HG02938 (cell line): ENCODE results near the gene YPEL1.
"Not testable (repeated sequence)": the region's sequence is repeated elsewhere in the genome, so short reads cannot be mapped to it uniquely, and the experiment has no call there.

ENCODE experiments used
- ATAC-seq: cut with Tn5 transposase; IDR thresholded peaks from one replicate; pipeline ENCODE4 v1.9.1; 2021; ENCODE audit warnings: mild to moderate bottlenecking, moderate library complexity; ENCODE audit not compliant: unreplicated experiment

The YPEL1 gene

DNA sequence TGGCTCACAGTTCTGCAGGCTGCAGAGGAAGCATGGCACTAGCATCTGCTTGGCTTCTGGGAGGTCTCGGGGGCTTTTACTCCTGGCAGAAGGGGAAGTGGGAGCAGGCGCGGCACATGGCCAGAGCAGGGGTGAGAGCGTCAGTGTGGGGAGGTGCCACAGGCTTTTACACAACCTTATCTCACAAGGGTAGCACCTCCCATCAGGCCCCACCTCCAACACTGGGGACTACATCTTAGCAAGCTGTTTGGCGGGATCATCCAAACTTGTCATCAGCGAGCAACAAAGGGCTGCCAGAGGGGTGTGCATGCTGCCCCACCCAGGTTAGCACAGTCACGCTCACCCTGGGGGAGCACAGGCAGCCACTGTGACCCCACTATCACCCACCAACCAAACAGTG lies 18.9 kb upstream of the YPEL1 start:
- no peak for ATAC-seq

- no peak for ATAC-seq
These were observed 17.9 kb upstream of the YPEL1 start for GRCh38 chr22:21753374-21754111.

- no peak for ATAC-seq
These were observed 16.7 kb upstream of the YPEL1 start for GRCh38 chr22:21752276-21752675.

DNA sequence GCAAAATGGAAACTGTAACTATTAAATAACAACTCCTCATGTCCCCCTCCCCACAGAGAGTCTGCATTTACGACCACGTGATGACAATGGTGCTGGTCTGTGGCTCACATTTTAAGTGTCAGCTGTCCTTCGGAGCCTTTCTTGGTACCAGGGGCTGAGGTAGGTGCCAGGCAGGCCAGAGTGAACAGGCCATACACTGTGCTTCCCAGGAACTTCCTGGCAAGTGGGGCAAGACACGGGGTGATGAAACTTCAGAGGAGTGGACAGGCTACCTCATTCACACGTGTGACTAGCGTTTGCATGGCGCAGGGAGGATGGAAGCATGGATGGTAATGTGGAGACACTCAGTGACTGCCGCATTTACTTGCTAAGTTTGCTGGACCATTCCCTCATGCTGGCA lies 10.4 kb upstream of the YPEL1 start:
- ATAC-seq, result no peak

DNA sequence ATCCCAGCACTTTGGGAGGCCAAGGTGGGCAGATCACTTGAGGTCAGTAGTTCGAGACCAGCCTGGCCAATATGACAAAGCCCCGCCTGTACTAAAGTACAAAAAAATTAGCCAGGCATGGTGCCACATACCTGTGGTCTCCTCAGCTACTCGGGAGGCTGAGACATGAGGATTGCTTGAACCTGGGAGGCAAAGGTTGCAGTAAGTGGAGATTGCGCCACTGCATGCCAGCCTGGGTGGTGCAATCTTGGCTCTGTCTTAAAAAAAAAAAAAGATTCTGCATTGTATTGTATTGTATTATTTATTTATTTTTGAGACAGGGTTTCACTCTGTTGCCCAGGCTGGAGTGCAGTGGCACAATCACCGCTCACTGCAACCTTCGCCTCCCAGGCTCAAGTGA lies 9.3 kb upstream of the YPEL1 start:
- not testable (repeated sequence) for ATAC-seq

GRCh38 chr22:21741790-21742189 lies 6.2 kb upstream of the YPEL1 start:
- no peak for ATAC-seq

DNA sequence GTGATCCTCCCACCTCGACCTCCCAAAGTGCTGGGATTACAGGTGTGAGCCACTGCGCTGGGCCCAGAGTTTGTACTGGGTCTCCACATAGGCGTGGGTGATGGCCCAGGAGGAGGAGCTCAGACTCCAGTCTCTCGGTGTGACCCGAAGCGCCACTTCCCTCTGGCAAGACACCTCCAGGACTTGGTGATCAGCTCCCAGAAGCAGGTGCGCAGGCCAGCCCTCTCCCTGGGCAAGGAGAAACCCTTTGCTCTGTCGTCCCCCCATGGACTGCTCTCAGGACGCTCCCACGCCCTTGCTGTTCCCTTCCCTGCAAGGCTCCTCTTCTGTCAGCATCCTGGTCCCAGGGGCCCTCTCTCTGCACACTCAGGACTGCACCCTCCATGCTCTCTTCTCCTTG lies 5.5 kb upstream of the YPEL1 start:
- no peak for ATAC-seq

DNA sequence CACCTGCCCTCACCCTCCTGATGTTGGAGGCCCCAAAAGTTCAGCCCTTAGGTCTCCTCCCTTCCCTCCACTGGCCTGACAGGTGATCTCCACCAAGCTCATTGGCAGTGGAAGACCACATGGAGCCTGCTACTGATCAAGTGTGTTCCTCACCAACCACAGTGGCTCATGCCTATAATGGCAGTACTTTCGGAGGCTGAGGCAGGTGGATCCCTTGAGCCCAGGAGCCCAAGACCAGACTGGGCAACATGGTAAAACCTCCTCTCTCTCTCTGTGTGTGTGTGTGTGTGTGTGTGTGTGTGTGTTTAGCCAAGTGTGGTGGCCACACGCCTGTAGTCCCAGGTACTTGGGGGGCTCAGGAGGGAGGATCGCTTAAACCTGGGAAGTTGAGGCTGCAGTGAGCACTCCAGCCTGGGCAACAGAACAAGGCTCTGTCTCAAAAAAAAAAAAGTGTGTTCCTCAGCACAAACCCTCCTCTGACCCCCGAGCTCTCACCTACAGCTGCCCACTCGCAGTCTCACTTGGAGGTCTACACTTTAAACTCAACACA lies 4.3 kb upstream of the YPEL1 start:
- no peak for ATAC-seq

DNA sequence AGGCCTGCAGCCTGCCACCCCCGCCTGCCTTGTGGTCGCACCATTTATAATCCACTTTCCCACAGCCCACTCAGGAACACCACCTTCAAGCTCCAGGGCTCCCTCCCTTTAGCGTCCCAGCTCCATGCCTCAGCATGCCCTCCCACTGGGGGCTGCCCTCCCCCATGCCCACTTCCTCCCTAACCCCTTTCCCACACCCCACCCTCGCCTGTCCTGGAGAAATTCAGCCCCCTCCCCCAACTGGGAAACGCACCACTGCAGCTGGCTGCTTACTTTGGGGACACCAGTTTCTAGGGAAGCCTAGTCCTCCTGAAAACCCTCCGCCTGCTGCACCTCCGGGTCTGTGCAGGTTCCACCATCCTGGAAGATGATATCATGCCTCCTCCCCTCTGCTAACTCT lies 3.4 kb upstream of the YPEL1 start:
- ATAC-seq, result no peak

- ATAC-seq, result no peak
These were observed 2.5 kb upstream of the YPEL1 start for GRCh38 chr22:21738081-21738480.

GRCh38 chr22:21736948-21737347 lies 1.4 kb upstream of the YPEL1 start:
- no peak for ATAC-seq

DNA sequence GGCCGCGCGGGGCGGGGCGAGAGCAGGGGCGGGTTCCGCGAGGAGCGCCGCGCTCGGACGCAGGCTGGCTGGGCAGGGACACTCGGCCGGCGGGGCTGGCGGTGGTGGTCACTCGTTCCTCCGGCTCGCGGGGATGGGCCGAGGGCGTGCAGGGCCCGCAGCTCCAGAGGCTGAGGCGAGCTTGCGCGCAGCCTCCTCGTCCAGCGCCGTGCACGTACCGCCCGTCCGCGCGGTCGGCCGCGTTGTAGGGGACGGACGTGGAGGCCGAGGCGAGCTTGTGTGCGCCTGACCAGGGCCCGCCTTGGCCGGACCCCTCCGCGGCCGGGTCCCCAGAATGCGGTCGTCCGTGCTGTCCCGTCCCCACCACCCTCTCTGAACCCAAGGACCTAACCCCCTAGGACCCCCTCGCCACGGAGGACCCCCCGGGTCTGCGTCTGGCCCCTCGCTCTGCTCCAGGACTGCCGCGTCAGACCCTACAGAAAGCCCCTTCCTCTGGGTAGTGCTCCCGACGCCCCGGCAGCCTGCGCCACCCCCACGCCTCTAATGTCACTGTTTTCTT lies 569 bp upstream of the YPEL1 start:
- ATAC-seq, result no peak

DNA sequence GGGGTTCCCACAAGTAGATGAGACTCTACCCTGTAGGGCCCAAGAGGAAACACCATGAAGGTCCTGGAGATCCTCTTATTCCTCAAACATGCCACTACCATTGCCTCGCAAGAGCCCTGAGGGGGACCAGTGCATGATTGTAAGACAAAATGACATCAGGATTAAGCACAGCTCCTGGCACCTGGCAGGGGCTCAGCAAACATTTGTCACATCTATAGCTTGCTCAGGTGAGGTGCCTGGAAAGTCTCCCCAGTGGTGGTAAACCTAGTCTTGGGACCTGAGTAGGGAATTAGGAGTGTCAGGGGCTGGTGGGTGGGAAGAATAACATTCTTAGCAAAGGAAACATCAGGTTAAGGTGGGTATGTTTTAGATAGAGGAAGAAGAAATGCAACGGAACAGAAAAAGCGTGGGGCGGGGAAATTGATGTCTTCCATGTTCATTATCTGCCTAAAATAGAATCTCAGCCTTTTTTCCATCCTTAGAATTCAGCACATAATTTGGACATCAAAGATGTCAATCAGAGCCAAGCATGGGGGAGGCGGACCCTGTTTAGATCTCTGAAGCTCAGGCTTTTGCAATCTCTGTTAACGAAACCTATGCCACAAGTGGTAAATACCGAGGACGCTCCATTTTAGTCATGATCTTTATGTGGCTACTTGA lies 924 bp downstream of the YPEL1 start:
- ATAC-seq, result no peak

- ATAC-seq, result no peak
These were observed 4.1 kb downstream of the YPEL1 start for GRCh38 chr22:21731503-21731902.

- ATAC-seq, result no peak
These were observed 4.9 kb downstream of the YPEL1 start for GRCh38 chr22:21730535-21731308.

- ATAC-seq, result not testable (repeated sequence)
These were observed 6.4 kb downstream of the YPEL1 start for GRCh38 chr22:21729184-21729583.

DNA sequence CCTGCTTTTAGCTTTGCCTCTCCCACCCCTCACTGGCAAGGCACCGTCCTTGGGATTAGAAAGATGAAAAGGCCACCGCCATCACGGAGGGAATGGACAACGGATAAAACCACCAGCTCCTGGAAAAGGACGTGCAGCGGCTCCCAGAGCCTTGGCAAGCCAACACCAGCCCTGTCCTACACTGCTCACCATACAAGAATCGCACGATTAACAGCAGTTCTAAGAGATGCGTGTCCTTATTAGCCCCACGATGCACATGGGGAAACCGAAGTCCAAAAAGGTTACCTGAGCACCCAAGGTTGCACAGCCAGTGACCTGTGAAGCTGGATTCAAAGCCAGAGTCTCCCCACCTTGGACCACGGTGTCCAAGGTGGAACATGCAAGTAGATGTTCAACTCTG lies 7.3 kb downstream of the YPEL1 start:
- no peak for ATAC-seq

DNA sequence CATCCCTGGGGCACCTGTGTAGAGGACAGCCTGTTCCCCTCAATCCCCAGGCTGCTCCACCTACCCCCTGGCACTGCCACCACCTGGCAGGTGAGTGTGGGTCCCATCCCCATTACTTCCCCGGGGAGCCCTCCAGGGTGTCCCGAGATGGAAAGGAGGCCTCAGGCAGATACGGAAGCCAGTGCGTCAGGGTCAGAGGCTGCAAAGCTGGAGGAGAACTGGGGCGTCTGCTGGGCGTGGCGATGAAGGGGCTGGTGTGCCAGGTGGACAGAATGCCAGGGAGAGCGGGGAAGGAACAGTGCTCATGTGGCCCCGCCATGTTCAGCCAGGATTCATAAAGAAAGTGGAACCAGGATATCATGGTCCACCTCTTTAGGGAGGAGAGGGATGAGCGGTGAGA lies 7.8 kb downstream of the YPEL1 start:
- no peak for ATAC-seq

- no peak for ATAC-seq
These were observed 8.4 kb downstream of the YPEL1 start for GRCh38 chr22:21727159-21727558.

- no peak for ATAC-seq
These were observed 8.9 kb downstream of the YPEL1 start for GRCh38 chr22:21726650-21727049.

- ATAC-seq, result no peak
These were observed 9.5 kb downstream of the YPEL1 start for GRCh38 chr22:21725956-21726649.
